GM08714 (cell line): Measurements from ENCODE around the gene ADGRF1.

Source experiments
- H3K4me3 ChIP-seq: fragments of 200-500 bp; sonication (Bioruptor generic); 2 replicates; pipeline ENCODE4 v1.5.1; 2014; ENCODE audit warnings: mild to moderate bottlenecking, low read length, inconsistent platforms
- ZNF274 ChIP-seq: IDR thresholded peaks from 2 replicates; pipeline ENCODE4 v1.6.1; 2012; ENCODE audit warnings: mild to moderate bottlenecking, low read depth, low read length

Gene ADGRF1

GRCh38 chr6:47047097-47047478 is 5.0 kb upstream of the ADGRF1 start:
- TF ChIP-seq ZNF274, result no peak
- no peak overlapping the region for H3K4me3 ChIP-seq

- H3K4me3 ChIP-seq, result no peak overlapping the region
- no peak for TF ChIP-seq ZNF274
Observed at GRCh38 chr6:47044397-47044796, 2.3 kb upstream of the ADGRF1 start.

- no peak overlapping the region for H3K4me3 ChIP-seq
- TF ChIP-seq ZNF274, result no peak
Observed at GRCh38 chr6:47043286-47043685, 1.2 kb upstream of the ADGRF1 start.

GRCh38 chr6:47041741-47042140 is 391 bp downstream of the ADGRF1 start:
- no peak overlapping the region for H3K4me3 ChIP-seq
- no peak for TF ChIP-seq ZNF274

- no peak for TF ChIP-seq ZNF274
- no peak overlapping the region for H3K4me3 ChIP-seq
Observed at GRCh38 chr6:47034926-47035325, 7.2 kb downstream of the ADGRF1 start.

GRCh38 chr6:47034421-47034820 is 7.7 kb downstream of the ADGRF1 start:
- TF ChIP-seq ZNF274, result no peak
- no peak overlapping the region for H3K4me3 ChIP-seq

- H3K4me3 ChIP-seq, result no peak overlapping the region
- no peak for TF ChIP-seq ZNF274
Observed at GRCh38 chr6:47032974-47033765, 9.0 kb downstream of the ADGRF1 start.

GRCh38 chr6:47031656-47032055 is 10.5 kb downstream of the ADGRF1 start:
- no peak overlapping the region for H3K4me3 ChIP-seq
- no peak for TF ChIP-seq ZNF274

- H3K4me3 ChIP-seq, result no peak overlapping the region
- TF ChIP-seq ZNF274, result no peak
Observed at GRCh38 chr6:47029865-47030561, 12.1 kb downstream of the ADGRF1 start.

GRCh38 chr6:47028835-47029360 is 13.2 kb downstream of the ADGRF1 start:
- no peak for TF ChIP-seq ZNF274
- H3K4me3 ChIP-seq, result no peak overlapping the region

GRCh38 chr6:47027315-47027714 is 14.8 kb downstream of the ADGRF1 start:
- no peak for TF ChIP-seq ZNF274
- H3K4me3 ChIP-seq, result no peak overlapping the region

GRCh38 chr6:47026679-47027078 is 15.5 kb downstream of the ADGRF1 start:
- no peak overlapping the region for H3K4me3 ChIP-seq
- no peak for TF ChIP-seq ZNF274

GRCh38 chr6:47023573-47023972 is 18.6 kb downstream of the ADGRF1 start:
- no peak overlapping the region for H3K4me3 ChIP-seq
- no peak for TF ChIP-seq ZNF274

- no peak overlapping the region for H3K4me3 ChIP-seq
- TF ChIP-seq ZNF274, result no peak
Observed at GRCh38 chr6:47022191-47022590, 19.9 kb downstream of the ADGRF1 start.

- TF ChIP-seq ZNF274, result no peak
- H3K4me3 ChIP-seq, result no peak overlapping the region
Observed at GRCh38 chr6:47019941-47020340, 22.2 kb downstream of the ADGRF1 start.
